ENCODE results near the gene FSD1.
"Not testable (repeated sequence)": the region's sequence is repeated elsewhere in the genome, so short reads cannot be mapped to it uniquely, and the experiment has no call there.

Gene FSD1

GRCh38 chr19:4304538-4305256 lies at the start of gene FSD1:
FSD1 (plus strand) TSS chr19:4304598; CDS start chr19:4304747, 149 bp downstream.
- DNase-seq, result peak; percentile 78

GRCh38 chr19:4256563-4256962 lies 47.8 kb upstream of the FSD1 start:
- DNase-seq, result no peak

- DNase-seq, result no peak
These were observed 47.4 kb upstream of the FSD1 start for GRCh38 chr19:4257025-4257424.

- DNase-seq, result no peak
These were observed 46.2 kb upstream of the FSD1 start for GRCh38 chr19:4258181-4258580.

GRCh38 chr19:4260613-4261191 lies 43.7 kb upstream of the FSD1 start:
- no peak for DNase-seq

- DNase-seq, result no peak
These were observed 39.6 kb upstream of the FSD1 start for GRCh38 chr19:4264812-4265211.

GRCh38 chr19:4266253-4267000 lies 38.0 kb upstream of the FSD1 start:
- no peak for DNase-seq

GRCh38 chr19:4267101-4267900 lies 37.1 kb upstream of the FSD1 start:
- peak; percentile 73 for DNase-seq

GRCh38 chr19:4267901-4268815 lies 36.2 kb upstream of the FSD1 start:
- no peak for DNase-seq

- no peak for DNase-seq
These were observed 35.5 kb upstream of the FSD1 start for GRCh38 chr19:4268816-4269430.

GRCh38 chr19:4272894-4273293 lies 31.5 kb upstream of the FSD1 start:
- DNase-seq, result no peak

- not testable (repeated sequence) for DNase-seq
These were observed 30.1 kb upstream of the FSD1 start for GRCh38 chr19:4274321-4274686.

GRCh38 chr19:4277191-4277696 lies 27.2 kb upstream of the FSD1 start:
- DNase-seq, result no peak

GRCh38 chr19:4278010-4278409 lies 26.4 kb upstream of the FSD1 start:
- DNase-seq, result no peak

GRCh38 chr19:4278419-4279266 lies 25.8 kb upstream of the FSD1 start, which contains the start of gene SHD:
SHD (plus strand) TSS chr19:4279266; CDS start chr19:4280064, 798 bp downstream.
- DNase-seq, result peak; percentile 19

- no peak for DNase-seq
These were observed 25.2 kb upstream of the FSD1 start for GRCh38 chr19:4279267-4279529.

GRCh38 chr19:4279530-4280422 lies 24.6 kb upstream of the FSD1 start:
- DNase-seq, result no peak

GRCh38 chr19:4284176-4284958 lies 20.0 kb upstream of the FSD1 start:
- peak; percentile 85 for DNase-seq

GRCh38 chr19:4284974-4285373 lies 19.4 kb upstream of the FSD1 start:
- no peak for DNase-seq

Data from NCI-H82 (cell line).